Iris pigment epithelial cell (primary cell): ENCODE data around the gene CHD6.
A peak's percentile ranks its signal among the peaks of the same experiment; 100 is the strongest.

Experiments used
- DNase-seq: peaks from one replicate; pipeline ENCODE4 v3.0.0-alpha.2; 2011; ENCODE audit warnings: low read depth

Gene CHD6

DNA sequence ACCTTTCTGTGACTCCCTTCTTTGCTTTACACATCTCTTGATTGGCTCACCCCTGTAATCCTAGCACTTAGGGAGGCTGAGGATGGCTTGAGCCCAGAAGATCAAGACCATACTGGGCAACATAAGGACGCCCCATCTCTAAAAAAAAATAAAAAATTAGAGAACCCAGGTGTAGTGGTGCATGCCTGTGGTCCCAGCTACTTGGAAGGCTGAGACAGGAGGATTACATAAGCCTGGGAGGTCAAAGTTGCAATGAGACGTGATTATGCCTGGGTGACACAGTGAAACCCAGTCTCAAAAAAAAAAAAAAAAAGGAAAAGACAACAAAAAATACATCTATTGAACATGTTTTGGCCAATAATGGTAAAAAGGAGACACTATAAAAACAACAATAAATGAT lies 37.8 kb downstream of the CHD6 start:
- no peak for DNase-seq

DNA sequence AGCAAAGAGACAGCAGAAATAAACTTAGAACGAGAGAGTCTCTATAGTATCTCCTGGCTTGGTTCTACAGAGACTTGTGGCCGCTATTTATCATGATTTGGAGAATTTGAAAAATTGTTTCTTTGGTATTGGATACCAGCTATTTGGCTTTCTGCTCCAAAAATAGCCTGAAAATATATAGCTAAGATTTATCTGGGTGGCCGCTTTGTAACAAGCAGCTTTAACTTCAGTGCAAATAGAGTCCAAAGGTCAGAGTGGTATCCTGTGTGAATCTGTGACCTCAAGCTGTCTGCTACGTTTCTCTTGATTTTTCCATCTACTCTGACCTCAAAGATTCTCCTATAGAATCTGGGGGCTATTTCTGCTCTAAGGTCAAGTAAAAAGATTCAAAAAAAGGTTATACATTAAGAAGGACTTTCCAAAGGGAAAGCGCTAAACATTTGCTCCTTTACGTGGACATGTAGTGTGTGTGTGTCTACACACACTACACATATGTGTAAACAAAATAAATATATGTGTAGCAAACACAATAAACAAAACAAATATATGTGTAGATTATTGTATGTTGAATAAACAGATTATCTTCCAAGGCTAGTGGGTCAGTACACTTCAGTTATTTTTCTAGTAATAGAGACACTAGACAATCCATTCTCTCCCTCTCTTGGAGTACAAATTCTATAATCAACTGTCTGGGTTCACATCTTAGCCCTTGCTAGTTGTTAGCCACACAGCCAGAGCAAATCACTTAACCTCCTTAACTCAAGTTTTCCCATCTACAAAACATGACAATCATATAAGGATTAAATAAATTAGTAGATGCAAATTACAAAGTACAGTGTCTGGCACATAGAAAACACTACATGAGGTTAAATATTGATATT lies 40.8 kb downstream of the CHD6 start:
- DNase-seq: no peak

DNA sequence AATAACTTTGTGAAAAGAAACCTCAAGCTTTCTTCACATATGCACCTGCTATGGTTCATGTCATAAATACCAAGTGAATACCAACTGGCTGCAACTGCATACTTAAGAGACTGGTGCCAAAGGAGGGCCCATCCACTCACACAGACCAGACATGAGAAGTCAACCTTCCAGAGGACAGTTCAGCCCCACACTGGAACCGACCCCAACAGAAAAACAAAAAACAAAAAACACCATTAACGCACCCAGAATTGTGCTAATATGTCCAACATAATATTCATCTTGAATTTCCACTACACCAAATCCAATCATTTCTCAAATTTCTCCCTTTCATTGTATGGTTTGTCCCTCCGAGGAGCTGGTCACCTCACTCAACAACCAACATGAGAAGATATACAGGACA lies 42.8 kb downstream of the CHD6 start:
- no peak for DNase-seq

DNA sequence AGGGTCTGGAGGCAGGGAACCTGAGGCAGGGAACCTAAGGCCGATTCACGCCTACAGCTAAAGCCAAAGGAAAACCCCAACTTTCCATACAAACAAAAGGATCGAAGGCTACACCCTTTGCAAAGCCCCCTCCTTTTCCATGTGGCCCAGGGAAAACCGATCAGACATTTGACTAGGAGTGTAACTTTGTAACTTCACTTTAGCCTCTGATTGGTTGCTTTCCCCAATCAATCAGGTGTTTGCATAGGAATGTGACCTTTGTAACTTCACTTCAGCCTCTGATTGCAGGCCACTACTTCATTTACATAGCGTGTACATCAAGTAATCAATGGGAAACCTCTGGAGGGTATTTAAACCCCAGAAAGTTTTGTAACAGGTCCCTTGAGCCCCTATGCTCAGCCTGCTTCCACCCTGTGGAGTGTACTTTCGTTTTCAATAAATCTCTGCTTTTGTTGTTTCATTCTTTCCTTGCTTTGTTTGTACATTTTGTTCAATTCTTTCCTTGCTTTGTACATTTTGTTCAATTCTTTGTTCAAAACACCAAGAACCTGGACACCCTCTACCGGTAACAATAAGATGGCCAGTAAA lies 43.3 kb downstream of the CHD6 start:
- no peak for DNase-seq

DNA sequence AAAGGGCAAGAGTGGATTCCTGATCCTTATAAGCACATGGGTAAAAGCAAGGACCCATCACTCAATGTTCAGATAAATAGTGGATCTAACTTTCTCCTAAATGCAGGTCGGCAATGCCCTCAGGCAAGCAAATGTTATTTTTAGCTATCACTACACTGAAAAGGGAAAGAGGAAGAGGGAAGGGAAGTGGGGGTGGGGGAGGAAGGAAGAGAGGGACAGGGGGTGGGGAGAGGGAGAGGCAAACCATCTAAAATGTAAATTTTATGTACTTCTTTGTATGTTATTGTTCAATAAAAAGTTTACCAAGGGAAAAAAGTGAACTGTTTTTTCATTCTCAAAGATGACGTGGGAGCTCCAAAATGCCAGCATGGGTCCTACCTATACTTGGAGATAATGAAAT lies 44.2 kb downstream of the CHD6 start:
- DNase-seq: no peak

DNA sequence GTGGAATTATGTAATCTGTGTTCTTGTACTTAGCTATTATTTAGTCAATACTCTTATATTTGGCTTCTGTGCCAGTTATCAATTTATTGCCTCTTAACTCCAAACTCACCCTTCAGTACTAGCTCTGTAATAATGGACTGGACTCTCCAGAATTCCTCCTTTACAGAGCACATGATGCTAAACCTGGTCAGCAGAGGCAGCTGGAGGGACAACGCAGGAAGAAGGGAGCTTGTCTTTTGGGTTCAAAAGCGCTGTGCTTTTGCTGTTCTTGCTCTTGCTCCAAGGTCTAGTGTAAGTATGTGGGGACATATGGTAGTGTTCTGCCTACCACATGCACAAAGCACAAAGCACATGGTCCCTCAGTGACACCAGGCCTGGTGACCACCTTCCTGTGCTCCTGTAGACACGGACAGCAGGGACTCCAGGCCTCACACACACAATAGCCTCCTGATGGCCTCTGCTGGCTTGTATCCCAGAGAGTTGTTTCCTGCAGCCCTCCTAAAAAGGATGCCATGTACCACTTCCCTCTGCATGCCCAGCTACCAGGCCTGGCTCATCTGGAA lies 46.1 kb downstream of the CHD6 start:
- DNase-seq: no peak

DNA sequence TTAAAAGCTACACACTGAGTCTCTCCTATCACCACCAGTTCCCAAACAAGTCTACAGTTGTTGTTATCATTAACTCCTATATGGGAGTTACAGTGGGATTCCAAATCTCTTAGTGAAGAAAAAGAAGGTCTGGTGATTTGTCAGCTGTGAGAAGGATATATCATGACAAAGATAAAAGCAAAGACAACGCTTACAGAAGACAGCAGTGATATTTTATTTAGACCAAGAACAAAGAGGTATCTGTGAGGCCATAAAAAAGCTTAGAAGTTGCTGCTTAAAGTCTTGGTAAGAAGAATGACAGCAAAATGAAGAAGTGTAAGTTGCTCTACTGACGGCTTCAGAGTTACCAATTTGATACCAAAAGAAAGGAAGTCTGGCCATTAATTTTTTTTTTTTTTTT lies 47.2 kb downstream of the CHD6 start:
- no peak for DNase-seq

DNA sequence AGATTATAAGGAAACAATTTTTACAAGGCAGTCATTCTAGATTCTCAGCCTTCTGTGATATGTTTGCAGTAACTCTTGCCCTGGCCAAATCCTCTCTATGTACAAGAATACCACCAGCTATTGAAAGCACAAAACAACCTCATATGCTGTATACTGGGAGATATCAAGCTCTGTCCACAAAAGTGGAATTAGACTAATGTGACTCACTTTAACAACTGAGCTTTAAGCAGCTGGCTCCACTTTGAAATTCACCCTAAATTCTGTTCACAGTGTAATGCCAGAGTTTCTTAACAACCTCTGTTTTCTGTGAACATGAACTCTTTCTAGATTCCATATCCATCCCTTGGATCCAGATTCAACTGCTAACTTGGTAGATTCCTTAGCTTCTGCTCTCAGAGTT lies 47.6 kb downstream of the CHD6 start:
- peak; percentile 31 for DNase-seq

DNA sequence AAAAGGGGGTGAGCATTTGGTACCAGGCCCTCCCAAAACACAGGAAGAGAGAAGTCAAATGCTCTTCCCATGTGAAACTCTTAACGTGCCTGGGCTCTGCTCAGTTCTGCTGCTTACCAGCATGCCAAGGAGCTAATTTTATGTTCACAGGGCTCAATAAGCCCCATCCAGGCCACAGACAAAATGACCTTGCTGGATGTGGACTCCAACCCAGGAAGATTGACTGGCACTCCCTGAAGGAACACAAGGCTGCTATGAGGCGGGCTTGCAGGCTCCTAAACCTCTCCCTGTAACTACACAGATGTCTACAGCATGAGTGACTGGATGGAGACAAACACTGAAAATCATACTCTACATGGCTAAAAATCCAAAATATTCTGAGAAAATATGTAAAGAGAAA lies 50.6 kb downstream of the CHD6 start:
- DNase-seq: no peak

DNA sequence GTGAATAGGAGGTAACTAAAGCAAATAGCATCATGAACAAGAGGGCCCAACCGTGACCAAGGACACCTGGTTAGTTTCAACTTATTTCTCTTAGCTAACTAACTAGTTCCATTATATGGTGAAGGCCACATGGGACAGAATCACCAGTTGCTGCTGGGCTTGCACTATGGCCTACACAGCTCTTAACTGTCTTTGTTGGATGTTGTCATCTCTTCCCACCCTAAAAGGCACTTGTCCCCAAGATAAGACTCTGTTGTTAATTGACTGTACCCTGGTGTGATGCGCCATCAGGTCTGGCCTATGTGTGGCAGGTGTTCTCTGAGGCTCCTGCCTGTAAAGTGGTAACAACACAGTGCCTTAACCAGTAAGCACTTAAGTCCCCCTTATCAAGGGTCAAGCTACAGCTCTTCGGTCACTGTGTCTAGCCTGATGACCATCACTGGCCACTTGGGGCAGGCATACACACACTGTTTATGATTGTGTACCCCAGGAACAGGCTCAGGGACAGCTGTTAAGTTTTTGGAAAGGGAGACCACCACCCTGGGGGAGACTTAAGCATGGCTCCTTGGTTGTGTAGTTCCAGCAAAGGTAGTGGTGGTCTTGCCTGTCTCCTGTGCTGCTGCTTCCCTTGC lies 51.2 kb downstream of the CHD6 start:
- no peak for DNase-seq

DNA sequence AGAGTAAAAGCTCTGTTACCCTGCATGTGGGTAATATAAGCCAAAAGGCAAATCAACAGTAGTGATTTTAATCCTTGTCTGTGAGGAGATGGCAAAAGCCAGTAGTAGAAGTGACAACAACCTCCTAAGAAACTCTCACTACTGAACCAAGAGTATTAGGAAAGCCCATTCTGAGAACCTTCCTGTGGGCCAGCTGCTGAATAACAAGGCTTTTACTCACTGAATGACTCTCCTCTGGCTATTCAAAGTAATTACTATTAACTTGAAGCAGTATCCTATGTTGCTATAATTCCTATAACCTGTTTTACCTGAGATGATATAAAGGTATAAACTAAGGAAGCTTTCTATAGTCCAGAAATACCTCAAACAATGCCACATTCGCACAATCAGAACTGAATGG lies 55.1 kb downstream of the CHD6 start:
- peak; percentile 22 for DNase-seq

DNA sequence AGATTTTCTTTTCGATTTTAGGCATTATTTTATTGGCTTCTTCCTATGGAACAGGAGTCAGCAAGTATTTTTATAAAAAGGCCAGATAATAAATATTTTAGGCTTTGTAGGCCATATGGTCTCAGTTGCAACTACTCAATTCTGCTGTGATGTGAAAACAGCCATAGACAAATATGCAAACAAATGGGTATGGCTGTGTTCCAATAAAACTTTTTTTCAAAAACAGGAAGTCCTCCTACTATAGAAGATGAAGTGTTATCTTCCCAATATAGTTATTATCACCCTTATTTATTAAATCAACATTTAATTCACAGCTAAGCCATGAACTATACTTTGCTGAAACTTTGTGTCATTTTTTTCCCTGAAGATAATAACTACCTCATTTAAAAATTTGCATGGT lies 57.2 kb downstream of the CHD6 start:
- no peak for DNase-seq

DNA sequence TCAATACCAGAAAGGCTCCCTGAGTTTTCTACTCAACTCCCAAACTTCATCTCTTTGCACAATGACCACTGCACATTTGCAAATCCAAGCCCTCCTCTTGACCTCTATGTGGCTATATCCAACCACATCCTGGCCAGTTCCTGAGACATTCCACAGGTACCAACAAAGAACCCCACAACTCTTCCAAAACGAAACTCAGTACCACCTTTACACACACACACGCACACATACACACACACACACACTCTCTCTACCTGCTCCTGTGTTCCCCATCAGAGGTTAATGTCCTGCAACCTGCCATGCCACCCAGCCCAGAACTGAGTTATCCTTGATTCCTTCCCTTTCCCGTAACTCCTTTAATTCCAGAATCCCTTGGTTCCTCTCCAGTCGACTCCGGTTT lies 58.5 kb downstream of the CHD6 start:
- no peak for DNase-seq

DNA sequence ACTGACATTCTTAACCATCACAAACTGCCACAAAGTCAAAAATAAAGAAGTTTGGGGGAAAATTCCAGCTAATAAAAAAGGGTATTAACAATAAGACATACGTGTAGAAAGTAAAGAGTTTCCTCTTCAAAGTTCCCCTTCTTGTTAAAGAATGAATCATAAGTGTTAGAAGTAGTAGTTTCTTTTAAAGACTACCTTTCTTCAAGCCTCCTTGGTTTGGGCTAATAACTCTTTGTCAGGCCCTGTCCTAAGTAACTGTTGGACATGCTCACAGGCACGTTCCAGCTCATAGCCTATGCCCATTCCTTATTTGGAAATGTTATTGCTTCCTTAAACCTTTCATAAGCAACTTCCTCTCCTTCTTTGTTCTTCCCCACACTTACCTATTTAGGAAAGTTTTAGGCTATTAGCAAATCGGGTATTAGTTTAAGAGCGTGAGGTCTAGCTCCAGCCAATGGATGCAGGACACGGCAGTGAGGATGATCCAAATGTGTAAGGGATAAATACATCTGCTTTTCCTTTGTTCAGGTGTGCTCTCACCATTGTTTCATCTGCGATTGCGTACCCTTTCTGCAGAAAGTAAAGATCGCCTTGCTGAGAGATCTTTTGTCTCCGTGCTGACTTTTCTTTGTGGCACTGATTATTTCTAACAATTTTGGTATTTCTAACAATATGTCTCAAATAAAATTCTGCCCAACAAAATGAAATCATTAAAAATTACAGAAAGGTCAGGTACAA lies 64.9 kb downstream of the CHD6 start:
- no peak for DNase-seq

DNA sequence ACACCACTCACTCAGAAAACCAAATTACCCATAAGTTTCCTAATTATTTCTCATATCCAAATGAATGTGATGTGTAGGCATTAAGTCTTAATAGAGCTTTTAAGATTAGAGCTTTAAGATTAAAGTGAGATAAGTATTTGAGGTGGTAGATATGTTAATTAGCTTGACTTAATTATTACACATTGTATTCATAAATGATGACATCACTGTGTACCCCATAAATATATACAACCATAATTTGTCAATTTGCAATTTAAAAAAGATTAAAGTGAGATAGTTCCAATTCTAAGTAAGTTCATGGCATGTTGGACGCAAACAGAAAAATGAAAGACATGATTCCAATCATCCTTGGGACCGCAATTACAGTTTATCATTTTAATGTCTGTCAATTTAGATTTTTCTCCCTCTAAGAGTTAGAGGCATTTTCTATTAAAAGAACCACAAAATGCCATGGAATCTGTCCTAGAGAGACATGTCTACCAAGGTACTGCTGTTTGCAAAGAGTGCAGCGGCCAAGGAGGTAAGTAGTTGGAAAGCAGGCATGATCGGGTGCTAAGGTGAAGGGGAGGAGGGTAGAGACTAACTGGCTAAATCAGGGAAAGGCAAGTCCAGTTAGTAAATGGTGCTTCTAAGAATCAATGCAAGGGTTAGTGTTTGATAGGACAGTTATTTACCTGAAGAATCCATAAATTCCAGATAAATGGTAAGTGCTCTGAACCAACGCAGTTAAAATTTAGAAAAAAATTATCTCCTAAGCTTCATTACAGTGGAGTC lies 65.7 kb downstream of the CHD6 start:
- no peak for DNase-seq

DNA sequence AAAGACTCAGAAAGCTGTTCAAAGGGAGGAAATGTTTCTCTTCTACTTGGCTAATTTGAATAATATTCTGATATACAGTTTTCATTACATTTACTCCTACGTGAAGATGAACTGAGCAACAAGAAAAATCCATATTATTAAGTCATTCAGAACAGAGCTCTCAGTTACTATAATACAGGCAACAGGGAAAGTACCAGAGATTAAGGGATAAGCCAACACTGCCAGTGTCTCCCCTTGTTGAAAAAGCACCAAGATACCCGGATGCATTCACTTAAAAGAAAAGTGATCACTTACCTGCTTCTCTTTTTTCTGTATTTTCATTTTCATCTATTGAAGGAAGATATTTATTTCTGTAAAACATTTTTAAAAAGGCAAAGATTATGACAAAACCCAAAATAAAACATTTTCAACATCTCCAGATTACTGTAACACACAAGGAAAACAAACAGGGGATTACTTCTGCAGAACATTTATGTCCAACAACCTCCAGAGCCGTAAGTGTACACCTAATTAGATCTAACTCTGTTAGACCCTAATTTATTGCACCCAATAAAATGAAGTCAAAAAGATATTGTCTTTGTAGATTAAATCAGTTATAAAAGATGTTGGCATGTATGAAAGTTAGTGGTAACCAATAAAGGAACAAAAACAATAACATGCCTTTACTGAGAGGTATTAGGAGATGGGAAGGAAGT lies 67.0 kb downstream of the CHD6 start:
- no peak for DNase-seq

DNA sequence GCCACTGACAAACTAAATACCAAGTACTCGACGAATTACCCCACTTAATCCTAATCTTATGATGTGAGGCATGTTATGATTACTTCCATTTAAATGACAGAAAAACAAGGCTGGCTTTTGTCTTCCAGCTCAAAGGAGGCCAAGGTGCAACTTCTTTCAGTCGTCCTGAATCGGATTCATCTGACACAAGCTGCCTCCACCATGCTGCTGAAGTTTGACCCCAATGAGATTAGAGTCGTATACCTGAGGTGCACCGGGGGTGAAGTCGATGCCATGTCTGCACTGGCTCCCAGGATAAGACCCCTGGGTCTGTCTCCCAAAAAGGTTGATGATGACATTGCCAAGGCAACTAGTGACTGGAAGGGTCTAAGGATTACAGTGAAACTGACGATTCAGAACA lies 71.0 kb downstream of the CHD6 start:
- DNase-seq: no peak

DNA sequence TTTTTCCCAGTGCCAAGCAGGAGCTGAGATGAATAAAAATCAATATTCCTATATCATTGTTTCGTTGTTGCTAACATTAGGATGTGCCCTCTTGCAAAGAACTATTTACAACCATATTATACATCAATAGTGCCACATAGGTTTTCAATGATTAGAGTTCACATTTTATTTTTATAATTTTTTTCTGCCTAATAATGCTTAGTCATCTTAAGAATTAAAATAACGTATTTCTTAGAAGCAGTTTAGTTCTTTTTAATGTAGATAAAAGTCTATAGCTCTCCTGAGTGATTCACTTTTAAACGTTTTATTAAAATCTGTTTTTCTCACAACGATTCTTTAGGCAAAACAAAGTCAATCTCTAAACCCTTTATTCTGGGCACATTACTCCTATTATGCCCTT lies 71.6 kb downstream of the CHD6 start:
- DNase-seq: no peak

DNA sequence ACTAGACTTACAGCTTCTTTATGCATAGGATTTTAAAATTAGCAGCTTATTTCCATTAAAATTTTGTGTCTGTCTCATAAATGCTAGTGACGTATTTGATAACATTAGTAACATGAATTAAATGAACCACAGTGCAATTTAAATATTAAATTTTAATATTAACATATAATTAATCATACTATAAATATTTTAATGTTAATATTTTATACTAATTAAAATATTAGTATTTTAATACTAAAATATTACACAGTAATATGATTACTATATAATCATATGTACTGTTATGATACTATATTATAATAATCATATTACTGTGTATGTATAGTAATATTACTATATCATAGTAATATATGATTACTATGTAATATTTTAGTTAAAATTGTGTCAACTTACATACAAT lies 73.7 kb downstream of the CHD6 start:
- DNase-seq: no peak

DNA sequence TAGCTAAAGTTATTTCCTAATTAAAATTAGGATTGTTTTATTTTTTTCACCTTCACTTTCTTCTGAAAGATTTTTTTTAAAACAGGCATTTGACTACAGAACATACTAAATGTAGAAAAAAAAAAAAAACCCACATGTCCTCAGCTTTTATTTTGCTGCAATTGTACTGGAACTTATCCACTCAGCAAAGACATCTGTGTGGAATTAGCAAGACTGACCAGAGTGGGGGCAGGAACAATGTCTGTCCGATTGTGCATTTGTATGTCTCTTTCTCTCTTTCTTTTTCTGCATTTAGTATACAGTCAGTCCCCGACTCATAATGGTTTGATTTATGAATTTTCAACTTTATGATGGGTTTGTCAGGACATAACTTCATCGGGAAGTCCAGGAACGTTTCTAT lies 77.3 kb downstream of the CHD6 start:
- no peak for DNase-seq

DNA sequence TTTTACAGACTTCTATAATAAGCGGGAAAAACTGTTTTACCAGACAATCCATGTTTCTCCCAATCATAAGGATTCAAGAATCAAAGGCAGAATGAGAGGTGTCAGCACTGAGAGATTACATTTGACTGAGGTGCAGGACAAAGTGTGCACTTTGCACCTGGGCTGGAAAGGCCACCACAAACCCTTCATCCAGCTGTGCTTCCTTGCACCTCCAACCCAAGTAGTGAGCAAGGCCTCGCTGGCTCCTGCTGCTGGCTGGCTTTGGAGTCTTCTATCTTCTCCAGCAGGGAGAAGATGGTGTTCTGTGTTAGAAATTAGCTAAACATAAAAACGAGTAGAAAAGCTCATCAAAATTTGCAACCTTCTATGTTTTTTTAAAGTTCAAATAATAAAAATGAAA lies 77.7 kb downstream of the CHD6 start:
- no peak for DNase-seq
